Measurements from ENCODE around the gene TJP2. TPM values are rescaled to one million over a fixed set of nuclear protein-coding genes. Genes with fewer than 3 reads are reported as not detected.

The TJP2 gene
- total RNA-seq, 1 experiment from 2014 or later = 155 TPM

DNA sequence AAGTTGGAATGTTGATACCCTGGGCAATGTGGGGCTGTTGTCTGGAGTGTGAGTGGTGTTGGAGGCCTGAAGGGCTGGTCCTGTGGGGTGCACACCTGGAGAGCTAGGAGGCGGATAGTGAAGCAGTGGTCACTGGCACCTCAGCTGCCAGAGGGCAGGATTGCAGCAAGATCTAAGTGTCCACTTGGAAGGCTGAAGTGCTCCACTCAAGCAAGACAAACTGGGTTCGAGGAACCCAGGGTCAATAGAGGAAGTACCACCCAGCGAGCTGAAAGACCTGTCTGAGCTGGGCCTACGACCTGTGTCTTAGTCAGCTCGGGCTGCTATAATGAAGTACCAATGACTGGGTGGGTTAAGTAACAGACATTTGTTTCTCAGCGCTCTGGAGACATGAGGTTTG is 39.7 kb upstream of the TJP2 start:
- Mint-ChIP-seq H3K36me3 (peaks cover 19% of the 10 kb centered on the region), H3K27ac (peak overlapping the region; percentile 97), H3K4me1 (peaks cover 55% of the 10 kb centered on the region), H3K9me3 (no peaks in the 10 kb centered on the region), H3K4me3 (no peak overlapping the region), H3K27me3 (ENCODE audit: low read depth) (no peaks in the 10 kb centered on the region)
- ChIA-PET POLR2A (no interaction called here), CTCF (interaction anchor here (0.5 to 1.1 kb wide), 4 partner anchors 9 to 89 kb away, joined by 3 to 4 read pairs (median 4); no protein-coding TSS in a partner anchor)
- DNase-seq (ENCODE audit: low spot score) (no peak), ATAC-seq (no peak)
- TF ChIP-seq EMX1 (CRISPR knock-in tag; IDR thresholded peaks at IDR 0.05) (no peak), OVOL2 (CRISPR knock-in tag; IDR thresholded peaks at IDR 0.05; ENCODE audit: borderline replicate concordance) (no peak), CREM (CRISPR knock-in tag; IDR thresholded peaks at IDR 0.05) (no peak), GRHL2 (CRISPR knock-in tag; IDR thresholded peaks at IDR 0.05; ENCODE audit: insufficient replicate concordance, severe bottlenecking) (no peak), ZNF263 (CRISPR knock-in tag; IDR thresholded peaks at IDR 0.05; ENCODE audit: low read depth) (no peak), TEAD1 (CRISPR knock-in tag; IDR thresholded peaks at IDR 0.05) (no peak), NFYB (CRISPR knock-in tag; conservative IDR thresholded peaks at IDR 0.05; ENCODE audit: low read depth) (no peak), SMAD4 (CRISPR knock-in tag; IDR thresholded peaks at IDR 0.05) (no peak)

- Mint-ChIP-seq H3K4me1 (peaks cover 42% of the 10 kb centered on the region), H3K4me3 (no peak overlapping the region), H3K27ac (no peak overlapping the region), H3K9me3 (no peaks in the 10 kb centered on the region), H3K36me3 (peaks cover 19% of the 10 kb centered on the region), H3K27me3 (ENCODE audit: low read depth) (no peaks in the 10 kb centered on the region)
- DNase-seq (ENCODE audit: low spot score) (no peak), ATAC-seq (no peak)
- POLR2A ChIA-PET = no interaction called here
- no peak for TF ChIP-seq ZNF263 (CRISPR knock-in tag; IDR thresholded peaks at IDR 0.05; ENCODE audit: low read depth)
- CTCF ChIA-PET = interaction anchor here (1.6 kb wide), 1 partner anchor 46 kb away, joined by 4 read pairs; no protein-coding TSS in a partner anchor
These were observed 37.9 kb upstream of the TJP2 start for GRCh38 chr9:69136185-69136584.

DNA sequence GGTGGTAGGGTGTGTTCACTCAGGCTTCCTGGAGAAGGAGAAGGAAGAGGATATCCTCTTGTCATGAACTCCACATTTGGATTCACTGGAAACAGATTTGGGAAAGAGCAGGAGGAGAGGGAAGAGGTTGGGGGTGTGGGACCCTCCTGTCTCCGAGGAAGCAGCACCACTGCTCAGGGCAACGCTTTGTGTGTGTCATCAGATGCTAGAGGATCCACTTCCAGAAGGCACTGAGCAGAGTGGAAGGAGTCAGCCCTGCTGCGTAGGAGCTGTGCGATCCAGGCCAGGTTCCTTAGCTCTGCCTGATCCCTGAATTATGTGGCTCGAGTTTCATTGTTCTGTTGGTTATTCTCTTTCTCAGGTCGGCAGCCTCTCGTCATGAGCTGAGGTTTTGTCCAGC is 37.3 kb upstream of the TJP2 start:
- peaks cover 19% of the 10 kb centered on the region for H3K36me3 Mint-ChIP-seq

DNA sequence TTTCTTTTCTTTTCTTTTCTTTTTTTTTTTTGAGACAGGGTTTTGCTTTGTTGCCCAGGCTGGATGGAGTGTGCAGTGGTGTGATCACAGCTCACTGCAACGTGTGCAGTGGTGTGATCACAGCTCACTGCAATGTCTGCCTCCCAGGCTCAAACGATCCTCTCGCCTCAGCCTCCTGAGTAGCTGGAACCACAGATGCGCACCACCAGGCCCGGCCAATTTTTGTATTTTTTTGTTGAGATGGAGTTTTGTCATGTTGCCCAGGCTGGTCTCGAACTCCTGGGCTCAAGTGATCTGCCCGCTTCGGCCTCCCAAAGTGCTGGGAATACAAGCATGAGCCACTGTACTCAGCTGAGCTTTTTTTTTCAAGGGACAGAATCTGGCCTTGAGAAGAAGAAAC is 36.8 kb upstream of the TJP2 start:
- CTCF ChIA-PET = interaction anchor here (1.0 to 1.6 kb wide), 3 partner anchors 47 to 86 kb away, joined by 4 read pairs; no protein-coding TSS in a partner anchor
- Mint-ChIP-seq H3K4me1 (peaks cover 38% of the 10 kb centered on the region), H3K4me3 (no peak overlapping the region), H3K27me3 (ENCODE audit: low read depth) (no peaks in the 10 kb centered on the region), H3K36me3 (peaks cover 19% of the 10 kb centered on the region), H3K27ac (0 out of 2 replicates have a peak overlapping the region, but pooled peaks have one; percentile 58), H3K9me3 (no peaks in the 10 kb centered on the region)
- ATAC-seq (no peak), DNase-seq (ENCODE audit: low spot score) (no peak)
- POLR2A ChIA-PET = interaction anchor here (0.6 kb wide), 1 partner anchor 185 kb away, joined by 5 read pairs; no protein-coding TSS in a partner anchor
- TF ChIP-seq ZNF263 (CRISPR knock-in tag; IDR thresholded peaks at IDR 0.05; ENCODE audit: low read depth) (no peak), GTF2I (CRISPR knock-in tag; conservative IDR thresholded peaks at IDR 0.05) (no peak), E2F1 (CRISPR knock-in tag; IDR thresholded peaks at IDR 0.05) (no peak), JUN (CRISPR knock-in tag; IDR thresholded peaks at IDR 0.05) (no peak), NFATC4 (CRISPR knock-in tag; IDR thresholded peaks at IDR 0.05) (no peak)
- TF ChIP-seq, protein P1, sequence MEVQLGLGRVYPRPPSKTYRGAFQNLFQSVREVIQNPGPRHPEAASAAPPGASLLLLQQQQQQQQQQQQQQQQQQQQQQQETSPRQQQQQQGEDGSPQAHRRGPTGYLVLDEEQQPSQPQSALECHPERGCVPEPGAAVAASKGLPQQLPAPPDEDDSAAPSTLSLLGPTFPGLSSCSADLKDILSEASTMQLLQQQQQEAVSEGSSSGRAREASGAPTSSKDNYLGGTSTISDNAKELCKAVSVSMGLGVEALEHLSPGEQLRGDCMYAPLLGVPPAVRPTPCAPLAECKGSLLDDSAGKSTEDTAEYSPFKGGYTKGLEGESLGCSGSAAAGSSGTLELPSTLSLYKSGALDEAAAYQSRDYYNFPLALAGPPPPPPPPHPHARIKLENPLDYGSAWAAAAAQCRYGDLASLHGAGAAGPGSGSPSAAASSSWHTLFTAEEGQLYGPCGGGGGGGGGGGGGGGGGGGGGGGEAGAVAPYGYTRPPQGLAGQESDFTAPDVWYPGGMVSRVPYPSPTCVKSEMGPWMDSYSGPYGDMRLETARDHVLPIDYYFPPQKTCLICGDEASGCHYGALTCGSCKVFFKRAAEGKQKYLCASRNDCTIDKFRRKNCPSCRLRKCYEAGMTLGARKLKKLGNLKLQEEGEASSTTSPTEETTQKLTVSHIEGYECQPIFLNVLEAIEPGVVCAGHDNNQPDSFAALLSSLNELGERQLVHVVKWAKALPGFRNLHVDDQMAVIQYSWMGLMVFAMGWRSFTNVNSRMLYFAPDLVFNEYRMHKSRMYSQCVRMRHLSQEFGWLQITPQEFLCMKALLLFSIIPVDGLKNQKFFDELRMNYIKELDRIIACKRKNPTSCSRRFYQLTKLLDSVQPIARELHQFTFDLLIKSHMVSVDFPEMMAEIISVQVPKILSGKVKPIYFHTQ (CRISPR knock-in tag; IDR thresholded peaks at IDR 0.05) = no peak
- TF ChIP-seq, protein P2, sequence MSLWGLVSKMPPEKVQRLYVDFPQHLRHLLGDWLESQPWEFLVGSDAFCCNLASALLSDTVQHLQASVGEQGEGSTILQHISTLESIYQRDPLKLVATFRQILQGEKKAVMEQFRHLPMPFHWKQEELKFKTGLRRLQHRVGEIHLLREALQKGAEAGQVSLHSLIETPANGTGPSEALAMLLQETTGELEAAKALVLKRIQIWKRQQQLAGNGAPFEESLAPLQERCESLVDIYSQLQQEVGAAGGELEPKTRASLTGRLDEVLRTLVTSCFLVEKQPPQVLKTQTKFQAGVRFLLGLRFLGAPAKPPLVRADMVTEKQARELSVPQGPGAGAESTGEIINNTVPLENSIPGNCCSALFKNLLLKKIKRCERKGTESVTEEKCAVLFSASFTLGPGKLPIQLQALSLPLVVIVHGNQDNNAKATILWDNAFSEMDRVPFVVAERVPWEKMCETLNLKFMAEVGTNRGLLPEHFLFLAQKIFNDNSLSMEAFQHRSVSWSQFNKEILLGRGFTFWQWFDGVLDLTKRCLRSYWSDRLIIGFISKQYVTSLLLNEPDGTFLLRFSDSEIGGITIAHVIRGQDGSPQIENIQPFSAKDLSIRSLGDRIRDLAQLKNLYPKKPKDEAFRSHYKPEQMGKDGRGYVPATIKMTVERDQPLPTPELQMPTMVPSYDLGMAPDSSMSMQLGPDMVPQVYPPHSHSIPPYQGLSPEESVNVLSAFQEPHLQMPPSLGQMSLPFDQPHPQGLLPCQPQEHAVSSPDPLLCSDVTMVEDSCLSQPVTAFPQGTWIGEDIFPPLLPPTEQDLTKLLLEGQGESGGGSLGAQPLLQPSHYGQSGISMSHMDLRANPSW (CRISPR knock-in tag; conservative IDR thresholded peaks at IDR 0.05; ENCODE audit: low read depth) = no peak
- TF ChIP-seq, protein P3, sequence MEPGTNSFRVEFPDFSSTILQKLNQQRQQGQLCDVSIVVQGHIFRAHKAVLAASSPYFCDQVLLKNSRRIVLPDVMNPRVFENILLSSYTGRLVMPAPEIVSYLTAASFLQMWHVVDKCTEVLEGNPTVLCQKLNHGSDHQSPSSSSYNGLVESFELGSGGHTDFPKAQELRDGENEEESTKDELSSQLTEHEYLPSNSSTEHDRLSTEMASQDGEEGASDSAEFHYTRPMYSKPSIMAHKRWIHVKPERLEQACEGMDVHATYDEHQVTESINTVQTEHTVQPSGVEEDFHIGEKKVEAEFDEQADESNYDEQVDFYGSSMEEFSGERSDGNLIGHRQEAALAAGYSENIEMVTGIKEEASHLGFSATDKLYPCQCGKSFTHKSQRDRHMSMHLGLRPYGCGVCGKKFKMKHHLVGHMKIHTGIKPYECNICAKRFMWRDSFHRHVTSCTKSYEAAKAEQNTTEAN (CRISPR knock-in tag; IDR thresholded peaks at IDR 0.05) = no peak
- TF ChIP-seq, protein P4, sequence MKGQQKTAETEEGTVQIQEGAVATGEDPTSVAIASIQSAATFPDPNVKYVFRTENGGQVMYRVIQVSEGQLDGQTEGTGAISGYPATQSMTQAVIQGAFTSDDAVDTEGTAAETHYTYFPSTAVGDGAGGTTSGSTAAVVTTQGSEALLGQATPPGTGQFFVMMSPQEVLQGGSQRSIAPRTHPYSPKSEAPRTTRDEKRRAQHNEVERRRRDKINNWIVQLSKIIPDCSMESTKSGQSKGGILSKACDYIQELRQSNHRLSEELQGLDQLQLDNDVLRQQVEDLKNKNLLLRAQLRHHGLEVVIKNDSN (CRISPR knock-in tag; IDR thresholded peaks at IDR 0.05) = no peak

More for the DNA sequence above, 37.3 kb upstream of the TJP2 start:
- H3K27me3 Mint-ChIP-seq (ENCODE audit: low read depth) = no peaks in the 10 kb centered on the region
- H3K4me1 Mint-ChIP-seq = peaks cover 37% of the 10 kb centered on the region
- H3K9me3 Mint-ChIP-seq = no peaks in the 10 kb centered on the region
- POLR2A ChIA-PET = interaction anchor here (0.6 kb wide), 1 partner anchor 186 kb away, joined by 5 read pairs; no protein-coding TSS in a partner anchor
- no peak overlapping the region for H3K4me3 Mint-ChIP-seq
- CTCF ChIA-PET = interaction anchor here (1.0 to 1.6 kb wide), 3 partner anchors 47 to 87 kb away, joined by 4 read pairs; no protein-coding TSS in a partner anchor
- TF ChIP-seq, protein P5, sequence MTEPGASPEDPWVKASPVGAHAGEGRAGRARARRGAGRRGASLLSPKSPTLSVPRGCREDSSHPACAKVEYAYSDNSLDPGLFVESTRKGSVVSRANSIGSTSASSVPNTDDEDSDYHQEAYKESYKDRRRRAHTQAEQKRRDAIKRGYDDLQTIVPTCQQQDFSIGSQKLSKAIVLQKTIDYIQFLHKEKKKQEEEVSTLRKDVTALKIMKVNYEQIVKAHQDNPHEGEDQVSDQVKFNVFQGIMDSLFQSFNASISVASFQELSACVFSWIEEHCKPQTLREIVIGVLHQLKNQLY (CRISPR knock-in tag; IDR thresholded peaks at IDR 0.05) = no peak
- TF ChIP-seq, protein P6, sequence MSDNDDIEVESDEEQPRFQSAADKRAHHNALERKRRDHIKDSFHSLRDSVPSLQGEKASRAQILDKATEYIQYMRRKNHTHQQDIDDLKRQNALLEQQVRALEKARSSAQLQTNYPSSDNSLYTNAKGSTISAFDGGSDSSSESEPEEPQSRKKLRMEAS (CRISPR knock-in tag; IDR thresholded peaks at IDR 0.05) = no peak
- no peak for DNase-seq (ENCODE audit: low spot score)
- ATAC-seq = peak; percentile 23; the same call in 1 of the 2 replicates
- H3K27ac Mint-ChIP-seq = peak overlapping the region; percentile 79
